CMK (cell line): ENCODE results near the gene MTMR12.
A peak's percentile ranks its signal among the peaks of the same experiment; 100 is the strongest.

Source experiments
- DNase-seq: peaks from one replicate; pipeline ENCODE4 v3.0.0-alpha.2; 2010; ENCODE audit warnings: low read depth

MTMR12 gene

GRCh38 chr5:32274548-32275395 is 38.0 kb downstream of the MTMR12 start:
- no peak for DNase-seq

- no peak for DNase-seq
These were observed 38.9 kb downstream of the MTMR12 start for GRCh38 chr5:32273821-32274220.

- DNase-seq: no peak
These were observed 40.0 kb downstream of the MTMR12 start for GRCh38 chr5:32272746-32273145.

- no peak for DNase-seq
These were observed 41.8 kb downstream of the MTMR12 start for GRCh38 chr5:32270946-32271345.

GRCh38 chr5:32270178-32270577 is 42.6 kb downstream of the MTMR12 start:
- DNase-seq: no peak

GRCh38 chr5:32265902-32266301 is 46.8 kb downstream of the MTMR12 start:
- peak; percentile 36 for DNase-seq

- DNase-seq: no peak
These were observed 47.7 kb downstream of the MTMR12 start for GRCh38 chr5:32264957-32265572.

- DNase-seq: no peak
These were observed 49.1 kb downstream of the MTMR12 start for GRCh38 chr5:32263684-32264083.

GRCh38 chr5:32261198-32261597 is 51.5 kb downstream of the MTMR12 start:
- no peak for DNase-seq

GRCh38 chr5:32259033-32259432 is 53.7 kb downstream of the MTMR12 start:
- DNase-seq: no peak

- DNase-seq: no peak
These were observed 54.3 kb downstream of the MTMR12 start for GRCh38 chr5:32258424-32258823.

GRCh38 chr5:32255540-32255900 is 57.2 kb downstream of the MTMR12 start:
- no peak for DNase-seq

- no peak for DNase-seq
These were observed 57.7 kb downstream of the MTMR12 start for GRCh38 chr5:32254881-32255539.

- no peak for DNase-seq
These were observed 60.8 kb downstream of the MTMR12 start for GRCh38 chr5:32251871-32252458.

GRCh38 chr5:32249668-32250067 is 63.1 kb downstream of the MTMR12 start:
- no peak for DNase-seq

GRCh38 chr5:32245742-32246141 is 67.0 kb downstream of the MTMR12 start:
- DNase-seq: no peak

GRCh38 chr5:32244017-32244416 is 68.7 kb downstream of the MTMR12 start:
- DNase-seq: no peak

GRCh38 chr5:32241034-32241783 is 71.5 kb downstream of the MTMR12 start:
- DNase-seq: no peak

GRCh38 chr5:32239385-32239784 is 73.4 kb downstream of the MTMR12 start:
- DNase-seq: no peak

GRCh38 chr5:32233696-32234447 is 78.9 kb downstream of the MTMR12 start:
- no peak for DNase-seq

GRCh38 chr5:32233220-32233695 is 79.5 kb downstream of the MTMR12 start:
- no peak for DNase-seq
